ENCODE measurements around the gene BMPER.
A peak's percentile ranks its signal among the peaks of the same experiment; 100 is the strongest.

The BMPER gene

GRCh38 chr7:33905389-33906032 lies at the start of gene BMPER:
Gene BMPER, plus strand, starts transcription at chr7:33905539. Its CDS starts 75 bp downstream, at chr7:33905614.
- ChIA-PET CTCF (no interaction called here), POLR2A (no interaction called here)
- TF ChIP-seq CTCF (IDR thresholded peaks at IDR 0.05; ENCODE audit: control extremely low read depth, extremely low read depth, low read depth, missing control alignments) = no peak
- peak; percentile 17 for DNase-seq (ENCODE audit: extremely low spot score)

- no peak for DNase-seq (ENCODE audit: extremely low spot score)
- CTCF ChIA-PET = interaction anchor here (1.2 to 1.3 kb wide), 2 partner anchors 11 to 17 kb away, joined by 3 read pairs; no protein-coding TSS in a partner anchor
- no peak for TF ChIP-seq CTCF (IDR thresholded peaks at IDR 0.05; ENCODE audit: control extremely low read depth, extremely low read depth, low read depth, missing control alignments)
- POLR2A ChIA-PET = no interaction called here
These were observed 43.4 kb upstream of the BMPER start for GRCh38 chr7:33861947-33862346.

- ChIA-PET POLR2A (no interaction called here), CTCF (interaction anchor here (1.2 kb wide), 1 partner anchor 15 kb away, joined by 3 read pairs; no protein-coding TSS in a partner anchor)
- DNase-seq (ENCODE audit: extremely low spot score) = no peak
- TF ChIP-seq CTCF (IDR thresholded peaks at IDR 0.05; ENCODE audit: control extremely low read depth, extremely low read depth, low read depth, missing control alignments) = no peak
These were observed 42.2 kb upstream of the BMPER start for GRCh38 chr7:33862946-33863814.

- no peak for DNase-seq (ENCODE audit: extremely low spot score)
- ChIA-PET POLR2A (no interaction called here), CTCF (no interaction called here)
- no peak for TF ChIP-seq CTCF (IDR thresholded peaks at IDR 0.05; ENCODE audit: control extremely low read depth, extremely low read depth, low read depth, missing control alignments)
These were observed 37.2 kb upstream of the BMPER start for GRCh38 chr7:33868166-33868565.

- no peak for TF ChIP-seq CTCF (IDR thresholded peaks at IDR 0.05; ENCODE audit: control extremely low read depth, extremely low read depth, low read depth, missing control alignments)
- CTCF ChIA-PET = no interaction called here
These were observed 36.2 kb upstream of the BMPER start for GRCh38 chr7:33869176-33869575.

GRCh38 chr7:33870120-33870519 lies 35.2 kb upstream of the BMPER start:
- ChIA-PET POLR2A (no interaction called here), CTCF (interaction anchor here (1.4 kb wide), 1 partner anchor 13 kb away, joined by 4 read pairs; no protein-coding TSS in a partner anchor)
- no peak for TF ChIP-seq CTCF (IDR thresholded peaks at IDR 0.05; ENCODE audit: control extremely low read depth, extremely low read depth, low read depth, missing control alignments)
- no peak for DNase-seq (ENCODE audit: extremely low spot score)

More at GRCh38 chr7:33869176-33869575, 36.2 kb upstream of the BMPER start:
- no peak for DNase-seq (ENCODE audit: extremely low spot score)
- POLR2A ChIA-PET = no interaction called here
